ENCODE measurements around the gene ACMSD.
"Not testable (repeated sequence)": the region's sequence is repeated elsewhere in the genome, so short reads cannot be mapped to it uniquely, and the experiment has no call there.

ACMSD gene

DNA sequence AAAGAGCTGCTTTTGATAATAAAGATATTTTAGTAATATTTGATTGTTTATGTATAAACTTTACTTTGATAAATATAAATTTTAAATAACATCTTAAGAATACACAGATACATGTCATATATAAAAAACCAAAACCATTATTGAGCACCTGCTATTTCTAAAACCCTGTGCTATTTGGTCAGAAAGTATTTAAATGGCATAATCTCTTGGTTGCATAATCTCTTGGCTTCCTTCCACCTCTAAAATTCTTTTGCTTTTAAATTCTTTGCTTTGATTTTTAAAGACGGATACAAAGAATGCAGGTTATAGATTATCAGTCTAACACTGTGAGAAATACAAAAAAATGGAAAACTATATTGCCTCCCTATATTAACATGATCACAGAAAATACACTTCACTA, 36.9 kb downstream of the ACMSD start:
- H3K36me3 ChIP-seq (ENCODE audit: insufficient read depth, low read length): no peaks in the 10 kb centered on the region
- H3K4me1 ChIP-seq (ENCODE audit: insufficient read depth, low read length): no peaks in the 10 kb centered on the region
- no peaks in the 10 kb centered on the region for H3K27me3 ChIP-seq (ENCODE audit: control insufficient read depth in 1 of 2, insufficient read depth in 2 of 2, low read length in 2 of 2)
- H3K27ac ChIP-seq (ENCODE audit: low read depth, low read length): no peak overlapping the region
- H3K9me3 ChIP-seq (ENCODE audit: low read length): no peaks in the 10 kb centered on the region
- H3K9ac ChIP-seq (ENCODE audit: low read length): no peak overlapping the region
- no peak overlapping the region for H3K4me3 ChIP-seq (ENCODE audit: low read depth in 1 of 2, low read length in 2 of 2)

DNA sequence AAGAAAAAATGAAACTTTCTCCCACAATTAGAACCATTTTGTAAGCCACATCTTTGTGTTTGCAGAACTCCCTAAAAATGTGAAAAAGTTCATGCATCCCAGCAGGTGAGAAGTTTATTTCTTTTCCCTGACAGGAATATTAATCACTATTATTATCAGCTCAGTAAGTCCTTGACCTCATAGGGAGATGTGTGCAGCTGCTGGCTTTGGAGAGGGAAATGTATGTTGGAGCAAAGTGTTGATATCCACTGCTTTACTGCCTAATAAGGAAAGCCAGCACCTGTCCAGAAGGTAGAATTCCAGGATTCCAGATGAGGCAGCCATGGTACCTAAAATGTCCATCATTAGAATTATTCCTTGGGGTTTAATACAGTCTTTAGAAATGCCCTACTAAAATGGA, 44.4 kb downstream of the ACMSD start:
- no peak overlapping the region for H3K9ac ChIP-seq (ENCODE audit: low read length)
- no peaks in the 10 kb centered on the region for H3K4me1 ChIP-seq (ENCODE audit: insufficient read depth, low read length)
- H3K9me3 ChIP-seq (ENCODE audit: low read length): no peaks in the 10 kb centered on the region
- no peaks in the 10 kb centered on the region for H3K27me3 ChIP-seq (ENCODE audit: control insufficient read depth in 1 of 2, insufficient read depth in 2 of 2, low read length in 2 of 2)
- H3K36me3 ChIP-seq (ENCODE audit: insufficient read depth, low read length): no peaks in the 10 kb centered on the region
- no peak overlapping the region for H3K27ac ChIP-seq (ENCODE audit: low read depth, low read length)
- H3K4me3 ChIP-seq (ENCODE audit: low read depth in 1 of 2, low read length in 2 of 2): no peak overlapping the region

DNA sequence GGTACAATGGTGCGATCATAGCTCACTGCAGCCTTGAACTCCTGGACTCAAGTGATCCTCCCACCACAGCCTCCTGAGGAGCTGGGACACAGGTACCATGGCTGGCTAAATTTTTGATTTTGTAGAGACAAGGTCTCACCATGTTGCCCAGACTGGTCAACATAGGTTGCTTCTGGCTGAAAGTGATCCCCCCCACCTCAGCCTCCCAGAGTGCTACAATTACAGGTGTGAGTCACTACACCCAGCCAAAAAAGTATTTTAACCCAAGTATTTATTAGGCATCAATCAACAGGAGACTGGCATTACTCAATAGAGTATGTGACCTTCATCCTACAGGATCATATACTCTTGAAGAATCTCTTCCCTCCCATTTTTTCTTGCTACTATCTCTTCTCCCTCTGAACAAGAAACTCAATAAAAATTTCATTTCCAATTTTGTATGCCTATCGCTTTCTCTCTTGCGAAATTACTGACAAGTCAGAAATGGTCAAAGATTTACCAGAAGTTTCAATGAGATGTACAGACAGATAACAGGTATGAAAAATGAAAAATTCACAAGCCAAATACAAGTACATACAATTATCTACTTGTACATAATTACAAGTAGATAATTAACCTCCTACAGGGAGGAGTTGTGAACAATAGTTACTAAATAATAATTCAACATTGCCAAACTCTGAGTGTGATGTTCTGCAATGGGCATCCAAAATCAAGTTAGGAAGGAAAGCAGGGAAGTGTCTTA, 45.3 kb downstream of the ACMSD start:
- Histone ChIP-seq H3K9me3 (ENCODE audit: low read length) (no peaks in the 10 kb centered on the region), H3K4me1 (ENCODE audit: insufficient read depth, low read length) (no peaks in the 10 kb centered on the region), H3K27me3 (ENCODE audit: control insufficient read depth in 1 of 2, insufficient read depth in 2 of 2, low read length in 2 of 2) (no peaks in the 10 kb centered on the region), H3K4me3 (ENCODE audit: low read depth in 1 of 2, low read length in 2 of 2) (no peak overlapping the region), H3K36me3 (ENCODE audit: insufficient read depth, low read length) (no peaks in the 10 kb centered on the region), H3K9ac (ENCODE audit: low read length) (no peak overlapping the region), H3K27ac (ENCODE audit: low read depth, low read length) (no peak overlapping the region)

DNA sequence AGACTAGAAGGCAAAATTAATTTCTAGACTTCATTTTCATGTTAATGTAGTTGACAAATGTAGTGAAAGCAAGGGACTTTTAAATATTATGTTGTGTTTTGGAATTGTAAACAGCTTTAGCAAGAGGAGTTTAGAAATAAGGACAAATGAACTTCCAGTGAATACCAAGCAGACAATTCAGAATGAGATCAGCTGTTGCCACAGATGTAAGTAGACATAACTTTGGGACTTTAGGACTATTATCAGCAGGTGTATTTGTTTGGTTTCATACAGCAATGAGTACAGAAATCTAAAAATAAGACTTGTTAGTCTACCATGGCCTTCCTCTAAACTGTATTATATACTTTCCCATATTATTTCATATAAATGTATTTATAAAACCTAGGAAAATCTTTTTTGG, 46.0 kb downstream of the ACMSD start:
- H3K27ac ChIP-seq (ENCODE audit: low read depth, low read length): no peak overlapping the region
- H3K4me3 ChIP-seq (ENCODE audit: low read depth in 1 of 2, low read length in 2 of 2): no peak overlapping the region
- no peaks in the 10 kb centered on the region for H3K27me3 ChIP-seq (ENCODE audit: control insufficient read depth in 1 of 2, insufficient read depth in 2 of 2, low read length in 2 of 2)
- H3K9me3 ChIP-seq (ENCODE audit: low read length): no peaks in the 10 kb centered on the region
- no peak overlapping the region for H3K9ac ChIP-seq (ENCODE audit: low read length)
- H3K4me1 ChIP-seq (ENCODE audit: insufficient read depth, low read length): no peaks in the 10 kb centered on the region
- no peaks in the 10 kb centered on the region for H3K36me3 ChIP-seq (ENCODE audit: insufficient read depth, low read length)

DNA sequence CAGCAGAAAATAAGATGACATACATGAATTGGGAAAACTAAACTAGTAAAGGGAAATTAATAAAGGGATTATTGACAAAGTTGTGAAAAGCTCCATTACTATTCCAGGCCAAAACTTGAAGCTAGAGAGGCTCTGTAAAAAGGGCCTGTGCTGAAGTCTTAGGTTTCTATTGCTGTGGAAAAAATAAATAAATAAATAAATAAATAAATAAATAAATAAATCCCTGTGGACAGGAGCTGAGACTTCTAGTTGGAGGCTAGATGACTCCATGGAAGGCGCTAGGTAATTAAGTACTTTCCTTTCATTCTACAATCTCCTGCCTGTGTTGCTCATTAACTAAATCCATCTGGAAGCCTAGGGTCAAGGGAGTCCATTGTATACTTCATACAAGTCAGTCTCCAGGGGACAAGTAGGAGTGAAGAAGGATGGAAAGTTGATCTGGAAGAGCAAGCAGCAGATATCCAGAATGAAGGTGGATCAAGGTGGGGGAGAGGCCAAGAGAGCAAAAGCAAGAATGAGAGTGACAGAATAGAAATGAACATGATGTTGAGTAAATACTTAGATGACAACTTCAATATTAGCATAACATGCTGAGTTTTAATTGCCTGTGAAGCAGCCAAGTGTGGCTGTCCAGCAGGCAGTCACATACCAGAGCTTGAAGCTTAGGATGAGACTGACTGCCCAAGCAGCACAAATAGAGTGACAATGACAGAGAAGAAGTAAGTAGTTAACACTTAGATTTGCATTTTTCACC, 54.0 kb downstream of the ACMSD start:
- H3K36me3 ChIP-seq (ENCODE audit: insufficient read depth, low read length): no peaks in the 10 kb centered on the region
- H3K9ac ChIP-seq (ENCODE audit: low read length): no peak overlapping the region
- H3K27me3 ChIP-seq (ENCODE audit: control insufficient read depth in 1 of 2, insufficient read depth in 2 of 2, low read length in 2 of 2): no peaks in the 10 kb centered on the region
- no peak overlapping the region for H3K27ac ChIP-seq (ENCODE audit: low read depth, low read length)
- H3K9me3 ChIP-seq (ENCODE audit: low read length): no peaks in the 10 kb centered on the region
- H3K4me1 ChIP-seq (ENCODE audit: insufficient read depth, low read length): no peaks in the 10 kb centered on the region
- no peak overlapping the region for H3K4me3 ChIP-seq (ENCODE audit: low read depth in 1 of 2, low read length in 2 of 2)

DNA sequence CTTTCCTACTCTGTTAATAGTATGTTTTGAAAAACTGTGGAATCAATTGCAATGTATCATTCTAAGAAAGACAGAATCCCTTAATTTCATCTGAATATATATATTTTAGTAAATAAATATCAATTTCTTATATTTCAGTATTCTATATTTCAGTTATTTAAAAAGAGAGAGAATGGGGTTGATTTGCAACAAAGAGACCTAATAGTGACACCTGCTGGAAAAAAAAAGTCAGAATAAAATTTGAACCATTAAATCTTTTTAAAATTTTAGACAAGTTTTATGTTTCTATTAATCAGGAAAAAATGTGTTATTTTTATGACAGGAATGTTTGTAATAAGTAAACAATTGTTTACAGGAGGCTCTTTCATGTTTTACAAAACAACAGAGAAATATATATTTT, 59.5 kb downstream of the ACMSD start:
- Histone ChIP-seq H3K36me3 (ENCODE audit: insufficient read depth, low read length) (no peaks in the 10 kb centered on the region), H3K9me3 (ENCODE audit: low read length) (no peaks in the 10 kb centered on the region), H3K9ac (ENCODE audit: low read length) (no peak overlapping the region), H3K27me3 (ENCODE audit: control insufficient read depth in 1 of 2, insufficient read depth in 2 of 2, low read length in 2 of 2) (no peaks in the 10 kb centered on the region), H3K27ac (ENCODE audit: low read depth, low read length) (no peak overlapping the region), H3K4me3 (ENCODE audit: low read depth in 1 of 2, low read length in 2 of 2) (no peak overlapping the region), H3K4me1 (ENCODE audit: insufficient read depth, low read length) (no peaks in the 10 kb centered on the region)

DNA sequence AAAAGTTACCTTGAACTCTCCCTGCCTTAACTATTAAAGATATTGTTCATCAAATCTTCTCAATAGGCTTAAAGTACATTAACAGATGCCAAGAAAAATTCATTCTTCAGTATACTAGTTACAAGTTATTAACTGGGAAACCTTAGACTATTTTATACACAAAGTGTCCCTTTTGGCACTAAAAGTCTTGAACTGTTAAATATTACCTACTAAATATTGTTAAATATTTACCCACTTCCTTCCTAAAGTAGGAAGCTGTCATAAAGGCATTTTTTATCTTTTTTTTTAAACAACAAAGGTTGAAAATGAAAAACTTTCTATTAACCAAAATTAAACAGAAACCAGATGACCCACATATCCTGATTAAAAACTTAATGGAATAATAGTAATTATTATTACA, 60.8 kb downstream of the ACMSD start:
- Histone ChIP-seq H3K4me1 (ENCODE audit: insufficient read depth, low read length) (no peaks in the 10 kb centered on the region), H3K9ac (ENCODE audit: low read length) (no peak overlapping the region), H3K27me3 (ENCODE audit: control insufficient read depth in 1 of 2, insufficient read depth in 2 of 2, low read length in 2 of 2) (no peaks in the 10 kb centered on the region), H3K27ac (ENCODE audit: low read depth, low read length) (no peak overlapping the region), H3K4me3 (ENCODE audit: low read depth in 1 of 2, low read length in 2 of 2) (no peak overlapping the region), H3K36me3 (ENCODE audit: insufficient read depth, low read length) (no peaks in the 10 kb centered on the region), H3K9me3 (ENCODE audit: low read length) (no peaks in the 10 kb centered on the region)

DNA sequence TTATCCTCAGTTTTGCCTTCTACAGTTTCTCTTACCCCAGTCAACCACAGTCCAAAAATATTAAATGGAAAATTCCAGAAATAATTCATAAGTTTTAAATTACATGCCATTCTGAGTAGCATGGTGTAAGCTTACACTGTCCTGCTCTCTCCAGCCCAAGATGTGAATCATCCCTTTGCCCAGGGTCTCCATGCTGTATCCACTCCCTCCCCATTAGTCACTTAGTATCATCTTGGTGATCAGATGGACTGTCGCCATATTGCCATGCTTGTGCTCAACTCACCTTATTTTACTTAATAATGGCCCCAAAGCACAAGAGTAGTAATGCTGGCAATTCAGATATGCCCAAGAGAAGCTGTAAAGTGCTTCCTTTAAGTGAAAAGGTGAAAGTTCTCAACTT, 61.7 kb downstream of the ACMSD start:
- no peak overlapping the region for H3K27ac ChIP-seq (ENCODE audit: low read depth, low read length)
- no peak overlapping the region for H3K9ac ChIP-seq (ENCODE audit: low read length)
- no peaks in the 10 kb centered on the region for H3K4me1 ChIP-seq (ENCODE audit: insufficient read depth, low read length)
- H3K4me3 ChIP-seq (ENCODE audit: low read depth in 1 of 2, low read length in 2 of 2): no peak overlapping the region
- no peaks in the 10 kb centered on the region for H3K36me3 ChIP-seq (ENCODE audit: insufficient read depth, low read length)
- H3K9me3 ChIP-seq (ENCODE audit: low read length): no peaks in the 10 kb centered on the region
- no peaks in the 10 kb centered on the region for H3K27me3 ChIP-seq (ENCODE audit: control insufficient read depth in 1 of 2, insufficient read depth in 2 of 2, low read length in 2 of 2)

DNA sequence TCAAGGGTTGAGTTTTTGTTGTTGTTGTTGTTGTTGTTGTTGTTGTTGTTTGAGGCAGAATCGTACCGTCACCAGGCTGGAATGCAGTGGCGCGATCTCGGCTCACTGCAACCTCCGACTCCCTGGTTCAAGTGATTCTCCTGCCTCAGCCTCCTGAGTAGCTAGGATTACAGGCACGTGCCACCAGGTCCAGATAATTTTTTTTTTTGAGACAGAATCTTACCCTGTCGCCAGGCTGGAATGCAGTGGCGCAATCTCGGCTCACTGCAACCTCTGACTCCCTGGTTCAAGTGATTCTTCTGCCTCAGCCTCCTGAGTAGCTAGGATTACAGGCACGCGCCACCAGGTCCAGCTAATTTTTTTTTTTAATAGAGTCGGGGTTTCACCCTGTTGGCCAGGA, 65.3 kb downstream of the ACMSD start:
- H3K4me1 ChIP-seq (ENCODE audit: insufficient read depth, low read length); H3K9ac ChIP-seq (ENCODE audit: low read length); H3K27me3 ChIP-seq (ENCODE audit: control insufficient read depth in 1 of 2, insufficient read depth in 2 of 2, low read length in 2 of 2); H3K9me3 ChIP-seq (ENCODE audit: low read length); H3K4me3 ChIP-seq (ENCODE audit: low read depth in 1 of 2, low read length in 2 of 2); H3K27ac ChIP-seq (ENCODE audit: low read depth, low read length); H3K36me3 ChIP-seq (ENCODE audit: insufficient read depth, low read length): not testable (repeated sequence)

DNA sequence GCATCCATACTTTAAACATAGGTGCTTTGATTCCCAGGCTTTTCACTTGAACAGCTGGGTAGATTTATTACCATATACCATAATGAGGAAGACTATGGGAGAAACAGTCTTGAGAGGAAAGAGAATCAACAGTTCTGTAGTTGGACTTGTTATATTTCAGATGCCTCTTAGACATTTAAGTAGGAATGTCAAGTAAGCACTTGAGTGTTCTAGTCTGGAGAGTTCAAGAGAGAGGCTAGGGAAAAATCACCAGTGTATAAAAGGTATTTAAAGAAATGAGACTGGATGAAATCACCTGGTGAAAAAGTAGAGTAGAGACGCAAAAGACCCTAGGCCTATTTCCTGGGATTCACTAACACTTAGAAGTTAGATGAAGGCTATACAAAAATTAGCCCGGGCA, 66.8 kb downstream of the ACMSD start:
- no peaks in the 10 kb centered on the region for H3K36me3 ChIP-seq (ENCODE audit: insufficient read depth, low read length)
- H3K4me3 ChIP-seq (ENCODE audit: low read depth in 1 of 2, low read length in 2 of 2): no peak overlapping the region
- peaks cover 5% of the 10 kb centered on the region for H3K9me3 ChIP-seq (ENCODE audit: low read length)

DNA sequence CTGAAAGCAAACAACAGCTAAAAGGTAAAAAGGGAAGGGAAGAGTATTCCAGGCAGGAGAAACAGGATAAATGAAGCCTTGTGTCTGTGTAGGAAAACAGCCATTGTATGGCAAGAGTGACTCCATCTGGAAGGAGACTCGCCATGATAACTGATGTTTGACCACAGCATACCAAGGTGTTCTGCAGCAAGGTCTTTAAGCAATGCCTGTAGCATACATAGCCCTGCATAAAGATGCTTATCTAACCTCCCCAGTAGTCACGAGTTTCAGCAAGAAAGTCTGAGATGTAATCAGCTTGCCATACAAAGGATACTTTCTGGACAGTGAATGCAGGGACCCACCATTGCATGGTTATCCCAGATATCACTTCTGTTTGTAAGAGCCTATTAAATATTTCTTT, 68.3 kb downstream of the ACMSD start:
- H3K27ac ChIP-seq (ENCODE audit: low read depth, low read length): no peak overlapping the region
- no peaks in the 10 kb centered on the region for H3K27me3 ChIP-seq (ENCODE audit: control insufficient read depth in 1 of 2, insufficient read depth in 2 of 2, low read length in 2 of 2)
- peaks cover 5% of the 10 kb centered on the region for H3K9me3 ChIP-seq (ENCODE audit: low read length)
- no peak overlapping the region for H3K4me3 ChIP-seq (ENCODE audit: low read depth in 1 of 2, low read length in 2 of 2)
- H3K4me1 ChIP-seq (ENCODE audit: insufficient read depth, low read length): no peaks in the 10 kb centered on the region
- no peaks in the 10 kb centered on the region for H3K36me3 ChIP-seq (ENCODE audit: insufficient read depth, low read length)
- H3K9ac ChIP-seq (ENCODE audit: low read length): no peak overlapping the region

More for the DNA sequence above, 66.8 kb downstream of the ACMSD start:
- Histone ChIP-seq H3K4me1 (ENCODE audit: insufficient read depth, low read length) (no peaks in the 10 kb centered on the region), H3K9ac (ENCODE audit: low read length) (no peak overlapping the region), H3K27me3 (ENCODE audit: control insufficient read depth in 1 of 2, insufficient read depth in 2 of 2, low read length in 2 of 2) (no peaks in the 10 kb centered on the region), H3K27ac (ENCODE audit: low read depth, low read length) (no peak overlapping the region)
